Endothelial cell of umbilical vein (primary cell): ENCODE results near the gene GPR137B.

Source experiments
- CTCF ChIP-seq, 2 donors: IDR thresholded peaks; 1 replicate in 1 of 2; 2 replicates in 1 of 2; pipeline ENCODE4 v1.5.1; 2011; ENCODE audit warnings: low read length in 2 of 2, mild to moderate bottlenecking in 2 of 2, moderate library complexity in 2 of 2, control low read depth in 1 of 2, inconsistent platforms in 1 of 2, low read depth in 1 of 2; ENCODE audit not compliant: insufficient read depth in 1 of 2; ENCODE audit errors: extremely low read depth in 1 of 2
- EZH2 ChIP-seq: IDR thresholded peaks from 2 replicates; pipeline ENCODE4 v1.6.1; 2012; ENCODE audit warnings: borderline replicate concordance, low read depth, mild to moderate bottlenecking, moderate library complexity, low read length, inconsistent platforms; ENCODE audit not compliant: severe bottlenecking
- POLR2A ChIP-seq: IDR thresholded peaks from 2 replicates; pipeline ENCODE4 v1.6.1; 2012; ENCODE audit warnings: low read depth, mild to moderate bottlenecking, control low read depth, low read length
- POLR2AphosphoS5 ChIP-seq: IDR thresholded peaks from 2 replicates; pipeline ENCODE4 v1.6.1; 2012; ENCODE audit warnings: low read depth, mild to moderate bottlenecking, control low read depth, low read length, moderate library complexity; ENCODE audit not compliant: insufficient read depth

GRCh38 chr1:236175642-236176336 lies 33.5 kb downstream of the GPR137B start:
- no peak for TF ChIP-seq EZH2
- no peak for TF ChIP-seq POLR2A
- no peak for TF ChIP-seq CTCF (IDR thresholded peaks at IDR 0.05; ENCODE audit: extremely low read depth in 1 of 2, insufficient read depth in 1 of 2, low read depth in 1 of 2, low read length in 2 of 2)
- TF ChIP-seq POLR2AphosphoS5, result no peak
